ENCODE data around the gene RGL3. TPM values are rescaled to one million over a fixed set of nuclear protein-coding genes. Genes with fewer than 3 reads are reported as not detected.
"Not testable (repeated sequence)": the region's sequence is repeated elsewhere in the genome, so short reads cannot be mapped to it uniquely, and the experiment has no call there.

The RGL3 gene
- total and polyA plus RNA-seq, 2 experiments from 2014 or later, result 0.54 to 1.4 TPM

- no peak overlapping the region for H2AFZ ChIP-seq
- in situ Hi-C loops (cut with MboI), result no loop called here
- no peak overlapping the region for H3K27ac ChIP-seq
- H3K9me2 ChIP-seq (ENCODE audit: insufficient read depth), result no peaks in the 10 kb centered on the region
- no peaks in the 10 kb centered on the region for H3K9me3 ChIP-seq (ENCODE audit: low read depth)
- no peaks in the 10 kb centered on the region for H3K36me3 ChIP-seq (ENCODE audit: low read depth)
- no peaks in the 10 kb centered on the region for H3K27me3 ChIP-seq (replicated peaks; ENCODE audit: insufficient read depth)
- peak; percentile 46 for DNase-seq
- H4K20me1 ChIP-seq (ENCODE audit: insufficient read depth), result no peaks in the 10 kb centered on the region
- H3K4me3 ChIP-seq, result no peak overlapping the region
- no peaks in the 10 kb centered on the region for H3K79me2 ChIP-seq (ENCODE audit: insufficient read depth)
- TF ChIP-seq EZH2 (IDR thresholded peaks at IDR 0.05; ENCODE audit: insufficient read depth, poor library complexity, severe bottlenecking), result no peak
- TF ChIP-seq EZH2phosphoT487 (IDR thresholded peaks at IDR 0.05; ENCODE audit: insufficient read depth, low read depth), result no peak
- no peaks in the 10 kb centered on the region for H3F3A ChIP-seq (ENCODE audit: insufficient read depth)
- H3K9ac ChIP-seq, result no peak overlapping the region
- WGBS, 2 experiments (ENCODE audit: low coverage in 1 of 2, low lambda C conversion rate in 2 of 2, missing lambda C conversion rate in 2 of 2), result 36 to 49% methylated on average over 8 of the region's 8 CpGs
- H3K4me2 ChIP-seq (ENCODE audit: unreplicated experiment), result no peak overlapping the region
- no peaks in the 10 kb centered on the region for H3K4me1 ChIP-seq (ENCODE audit: insufficient read depth)
Measured at GRCh38 chr19:11410682-11411081, 8.4 kb downstream of the RGL3 start.

GRCh38 chr19:11408591-11408990 is 10.5 kb downstream of the RGL3 start:
- Histone ChIP-seq H3K4me3 (no peak overlapping the region), H3K9ac (no peak overlapping the region), H4K20me1 (ENCODE audit: insufficient read depth) (no peaks in the 10 kb centered on the region), H3K27ac (no peak overlapping the region), H3K4me1 (ENCODE audit: insufficient read depth) (no peaks in the 10 kb centered on the region), H3K9me2 (ENCODE audit: insufficient read depth) (no peaks in the 10 kb centered on the region), H2AFZ (no peak overlapping the region), H3K36me3 (ENCODE audit: low read depth) (no peaks in the 10 kb centered on the region), H3K79me2 (ENCODE audit: insufficient read depth) (no peaks in the 10 kb centered on the region), H3K9me3 (ENCODE audit: low read depth) (no peaks in the 10 kb centered on the region), H3F3A (ENCODE audit: insufficient read depth) (no peaks in the 10 kb centered on the region), H3K4me2 (ENCODE audit: unreplicated experiment) (no peak overlapping the region), H3K27me3 (replicated peaks; ENCODE audit: insufficient read depth) (no peaks in the 10 kb centered on the region)
- TF ChIP-seq EZH2phosphoT487 (IDR thresholded peaks at IDR 0.05; ENCODE audit: insufficient read depth, low read depth), result no peak
- no peak for TF ChIP-seq EZH2 (IDR thresholded peaks at IDR 0.05; ENCODE audit: insufficient read depth, poor library complexity, severe bottlenecking)
- WGBS, 2 experiments (ENCODE audit: low coverage in 1 of 2, low lambda C conversion rate in 2 of 2, missing lambda C conversion rate in 2 of 2), result 73 to 79% methylated on average over 4 of the region's 4 CpGs
- DNase-seq, result no peak
- in situ Hi-C loops (cut with MboI), result no loop called here

GRCh38 chr19:11406703-11407236 is 12.3 kb downstream of the RGL3 start:
- H3K4me3 ChIP-seq; H2AFZ ChIP-seq; H3K27ac ChIP-seq; in situ Hi-C loops (cut with MboI); H3K9ac ChIP-seq; H3K4me1 ChIP-seq (ENCODE audit: insufficient read depth); H3K9me3 ChIP-seq (ENCODE audit: low read depth); H3K9me2 ChIP-seq (ENCODE audit: insufficient read depth); DNase-seq; H3K27me3 ChIP-seq (replicated peaks; ENCODE audit: insufficient read depth); H3K4me2 ChIP-seq (ENCODE audit: unreplicated experiment); H3K36me3 ChIP-seq (ENCODE audit: low read depth); H3K79me2 ChIP-seq (ENCODE audit: insufficient read depth); H3F3A ChIP-seq (ENCODE audit: insufficient read depth); H4K20me1 ChIP-seq (ENCODE audit: insufficient read depth): not testable (repeated sequence)
- 76 to 87% methylated on average over 12 of the region's 12 CpGs for WGBS, 2 experiments (ENCODE audit: low coverage in 1 of 2, low lambda C conversion rate in 2 of 2, missing lambda C conversion rate in 2 of 2)

GRCh38 chr19:11405846-11406643 is 13.1 kb downstream of the RGL3 start:
- no peaks in the 10 kb centered on the region for H3K4me1 ChIP-seq (ENCODE audit: insufficient read depth)
- H3K4me3 ChIP-seq, result no peak overlapping the region
- H3F3A ChIP-seq (ENCODE audit: insufficient read depth), result no peaks in the 10 kb centered on the region
- no peak for DNase-seq
- no peak overlapping the region for H3K9ac ChIP-seq
- H3K27ac ChIP-seq, result no peak overlapping the region
- no peaks in the 10 kb centered on the region for H3K36me3 ChIP-seq (ENCODE audit: low read depth)
- WGBS, 2 experiments (ENCODE audit: low coverage in 1 of 2, low lambda C conversion rate in 2 of 2, missing lambda C conversion rate in 2 of 2), result 26 to 35% methylated on average over 38 to 44 of the region's 44 CpGs
- TF ChIP-seq EZH2phosphoT487 (IDR thresholded peaks at IDR 0.05; ENCODE audit: insufficient read depth, low read depth) (no peak), EZH2 (IDR thresholded peaks at IDR 0.05; ENCODE audit: insufficient read depth, poor library complexity, severe bottlenecking) (no peak)
- no peaks in the 10 kb centered on the region for H3K9me2 ChIP-seq (ENCODE audit: insufficient read depth)
- H3K4me2 ChIP-seq (ENCODE audit: unreplicated experiment), result no peak overlapping the region
- no peaks in the 10 kb centered on the region for H3K27me3 ChIP-seq (replicated peaks; ENCODE audit: insufficient read depth)
- in situ Hi-C loops (cut with MboI), result no loop called here
- H2AFZ ChIP-seq, result no peak overlapping the region
- H3K79me2 ChIP-seq (ENCODE audit: insufficient read depth), result no peaks in the 10 kb centered on the region
- H3K9me3 ChIP-seq (ENCODE audit: low read depth), result no peaks in the 10 kb centered on the region
- H4K20me1 ChIP-seq (ENCODE audit: insufficient read depth), result no peaks in the 10 kb centered on the region
